GM12872 (cell line): ENCODE results near the gene LAGE3.

Source experiments
- CTCF ChIP-seq: IDR thresholded peaks from 3 replicates; pipeline ENCODE4 v1.5.1; 2011; ENCODE audit warnings: low read depth, mild to moderate bottlenecking, low read length, moderate library complexity; ENCODE audit not compliant: insufficient read depth

Gene LAGE3

GRCh38 chrX:154477891-154478477, 1.1 kb downstream of the LAGE3 start:
- no peak for TF ChIP-seq CTCF

GRCh38 chrX:154476821-154477220, 2.3 kb downstream of the LAGE3 start:
- TF ChIP-seq CTCF = no peak

- TF ChIP-seq CTCF = no peak
These were observed 5.4 kb downstream of the LAGE3 start for GRCh38 chrX:154473683-154474082.

GRCh38 chrX:154472685-154473632, 6.1 kb downstream of the LAGE3 start:
- TF ChIP-seq CTCF = no peak

GRCh38 chrX:154471839-154472684, 7.0 kb downstream of the LAGE3 start:
- no peak for TF ChIP-seq CTCF

GRCh38 chrX:154470914-154471568, 8.0 kb downstream of the LAGE3 start:
- TF ChIP-seq CTCF = no peak
